LNCaP clone FGC (cell line): ENCODE data around the gene PCDHA1.
A peak's percentile ranks its signal among the peaks of the same experiment; 100 is the strongest.

Experiments used
- DNase-seq: peaks from one replicate; pipeline ENCODE4 v3.0.0-alpha.2; 2011; ENCODE audit warnings: low read depth
- H3K4me3 ChIP-seq: 2 replicates; pipeline ENCODE4 v1.5.1; 2011; ENCODE audit warnings: mild to moderate bottlenecking, low read depth, low read length, control low read depth
- CTCF ChIP-seq: IDR thresholded peaks from 2 replicates; pipeline ENCODE4 v1.5.1; 2012; ENCODE audit warnings: mild to moderate bottlenecking; ENCODE audit not compliant: control insufficient read depth, insufficient read depth; ENCODE audit errors: extremely low read depth

The PCDHA1 gene

GRCh38 chr5:140966293-140967225 lies 180.6 kb downstream of the PCDHA1 start, which contains the start of gene PCDHAC2:
TSS of gene PCDHAC2 (plus strand) at chr5:140966476. CDS start at chr5:140966767, 291 bp downstream.
- H3K4me3 ChIP-seq: peak within 1 kb of the TSS; percentile 17; the same call in 1 of the 2 replicates

GRCh38 chr5:140967226-140967893 lies 181.4 kb downstream of the PCDHA1 start:
- no peak for DNase-seq
- no peak for TF ChIP-seq CTCF
- H3K4me3 ChIP-seq: no peak overlapping the region

More at GRCh38 chr5:140966293-140967225, 180.6 kb downstream of the PCDHA1 start, which contains the start of gene PCDHAC2:
- no peak for DNase-seq
- no peak for TF ChIP-seq CTCF

- DNase-seq: no peak
- no peak for TF ChIP-seq CTCF
Observed at GRCh38 chr5:140969880-140970279, 183.9 kb downstream of the PCDHA1 start.

GRCh38 chr5:140973550-140973949 lies 187.6 kb downstream of the PCDHA1 start:
- no peak for DNase-seq
- TF ChIP-seq CTCF: no peak
- no peak overlapping the region for H3K4me3 ChIP-seq

More at GRCh38 chr5:140969880-140970279, 183.9 kb downstream of the PCDHA1 start:
- no peak overlapping the region for H3K4me3 ChIP-seq

- H3K4me3 ChIP-seq: no peak overlapping the region
- no peak for DNase-seq
- TF ChIP-seq CTCF: no peak
Observed at GRCh38 chr5:140977003-140977402, 191.1 kb downstream of the PCDHA1 start.

GRCh38 chr5:140978260-140978659 lies 192.3 kb downstream of the PCDHA1 start:
- H3K4me3 ChIP-seq: no peak overlapping the region
- no peak for DNase-seq
- TF ChIP-seq CTCF: no peak
